ENCODE data around the gene PKD1. TPM values are rescaled to one million over a fixed set of nuclear protein-coding genes. Genes with fewer than 3 reads are reported as not detected.

The PKD1 gene
- total and polyA plus RNA-seq, 2 donors (not counting 1 experiment from before 2014, with no cell fraction given): 100 to 116 TPM

DNA sequence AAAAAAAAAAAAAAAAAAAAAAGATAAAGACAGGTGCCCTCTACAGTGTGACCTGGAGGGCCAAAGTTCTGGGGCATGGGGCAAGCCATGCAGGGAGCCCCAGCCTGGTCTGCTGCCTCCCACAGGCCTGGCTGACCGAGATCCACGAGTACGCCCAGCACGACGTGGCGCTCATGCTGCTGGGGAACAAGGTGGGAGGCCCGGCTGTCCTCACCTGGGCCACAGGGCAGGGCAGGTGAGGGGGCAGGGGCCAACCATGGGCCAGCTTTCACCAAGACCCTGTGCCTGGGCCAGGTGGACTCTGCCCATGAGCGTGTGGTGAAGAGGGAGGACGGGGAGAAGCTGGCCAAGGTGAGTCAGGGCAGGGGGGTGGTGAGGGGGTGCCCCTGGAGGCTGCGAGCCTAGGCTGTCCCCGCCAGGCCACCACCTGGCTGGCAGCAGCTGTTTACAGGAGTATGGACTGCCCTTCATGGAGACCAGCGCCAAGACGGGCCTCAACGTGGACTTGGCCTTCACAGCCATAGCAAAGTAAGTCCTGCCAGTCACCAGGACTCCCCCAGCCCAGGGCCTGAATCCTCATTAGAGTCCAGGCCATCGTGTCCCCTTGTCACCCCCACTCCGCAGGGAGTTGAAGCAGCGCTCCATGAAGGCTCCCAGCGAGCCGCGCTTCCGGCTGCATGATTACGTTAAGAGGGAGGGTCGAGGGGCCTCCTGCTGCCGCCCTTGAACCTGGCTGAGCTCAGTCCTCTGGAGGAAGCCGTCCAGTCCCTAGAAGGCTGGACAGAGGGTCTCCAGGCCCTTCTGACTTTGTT lies 17.2 kb upstream of the PKD1 start:
- Mint-ChIP-seq H3K4me1 (peaks cover 68% of the 10 kb centered on the region), H3K9me3 (ENCODE audit: insufficient read depth) (no peaks in the 10 kb centered on the region), H3K4me3 (peak overlapping the region; percentile 79), H3K27me3 (no peaks in the 10 kb centered on the region), H3K27ac (peak overlapping the region; percentile 59)
- peak overlapping the region; percentile 98 for H3K4me2 ChIP-seq (replicated peaks; ENCODE audit: low read depth, low read length, poor library complexity, severe bottlenecking)
- peak overlapping the region; percentile 99 for H3K9ac ChIP-seq (ENCODE audit: low read length)
- peaks cover 62% of the 10 kb centered on the region for H3K79me2 ChIP-seq (ENCODE audit: control insufficient read depth, insufficient read depth, low read length)
- peaks cover 0 to 4% (median 0%) of the 10 kb centered on the region in 4 experiments for H3K27me3 ChIP-seq (replicated peaks in 1 of 4; ENCODE audit: control extremely low read depth in 1 of 4, control insufficient read depth in 3 of 4, insufficient read depth in 4 of 4, low read length in 3 of 4)
- H3K4me3 ChIP-seq (ENCODE audit: control extremely low read depth in 1 of 5, extremely low read depth in 1 of 5, insufficient read depth in 1 of 5, low read depth in 2 of 5, low read length in 4 of 5): peak overlapping the region in 4 of 5 experiments; percentile 70 to 100 (median 86)
- no peak overlapping the region for H2AFZ ChIP-seq (ENCODE audit: insufficient read depth, low read depth, low read length, poor library complexity, severe bottlenecking)
- DNase-seq: no peak
- TF ChIP-seq EZH2 (IDR thresholded peaks at IDR 0.05; ENCODE audit: borderline replicate concordance, insufficient read depth, low read depth, low read length, poor library complexity, severe bottlenecking): no peak
- TF ChIP-seq, protein P1, sequence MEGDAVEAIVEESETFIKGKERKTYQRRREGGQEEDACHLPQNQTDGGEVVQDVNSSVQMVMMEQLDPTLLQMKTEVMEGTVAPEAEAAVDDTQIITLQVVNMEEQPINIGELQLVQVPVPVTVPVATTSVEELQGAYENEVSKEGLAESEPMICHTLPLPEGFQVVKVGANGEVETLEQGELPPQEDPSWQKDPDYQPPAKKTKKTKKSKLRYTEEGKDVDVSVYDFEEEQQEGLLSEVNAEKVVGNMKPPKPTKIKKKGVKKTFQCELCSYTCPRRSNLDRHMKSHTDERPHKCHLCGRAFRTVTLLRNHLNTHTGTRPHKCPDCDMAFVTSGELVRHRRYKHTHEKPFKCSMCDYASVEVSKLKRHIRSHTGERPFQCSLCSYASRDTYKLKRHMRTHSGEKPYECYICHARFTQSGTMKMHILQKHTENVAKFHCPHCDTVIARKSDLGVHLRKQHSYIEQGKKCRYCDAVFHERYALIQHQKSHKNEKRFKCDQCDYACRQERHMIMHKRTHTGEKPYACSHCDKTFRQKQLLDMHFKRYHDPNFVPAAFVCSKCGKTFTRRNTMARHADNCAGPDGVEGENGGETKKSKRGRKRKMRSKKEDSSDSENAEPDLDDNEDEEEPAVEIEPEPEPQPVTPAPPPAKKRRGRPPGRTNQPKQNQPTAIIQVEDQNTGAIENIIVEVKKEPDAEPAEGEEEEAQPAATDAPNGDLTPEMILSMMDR (IDR thresholded peaks at IDR 0.05): no peak
- H3K4me1 ChIP-seq (ENCODE audit: control insufficient read depth in 2 of 2, insufficient read depth in 2 of 2, low read length in 2 of 2): peaks cover 59 to 82% of the 10 kb centered on the region in 2 donors
- H4K20me1 ChIP-seq (ENCODE audit: control insufficient read depth, insufficient read depth, low read length, poor library complexity, severe bottlenecking): peaks cover 78% of the 10 kb centered on the region
- intact Hi-C loops (cut with micrococcal nuclease): loop anchor here (1.0 to 10.0 kb wide), 2 partner anchors 32 to 752 kb away; no protein-coding TSS in a partner anchor
- H3K36me3 ChIP-seq (replicated peaks in 1 of 2; ENCODE audit: control extremely low read depth in 1 of 2, control insufficient read depth in 1 of 2, extremely low read depth in 1 of 2, insufficient read depth in 2 of 2, low read length in 1 of 2): peaks cover 0 to 18% of the 10 kb centered on the region in 2 experiments
- H3K9me3 ChIP-seq (ENCODE audit: control extremely low read depth in 1 of 3, control insufficient read depth in 2 of 3, insufficient read depth in 1 of 3, low read length in 2 of 3): no peaks in the 10 kb centered on the region
- H3K27ac ChIP-seq (ENCODE audit: low read length in 2 of 2): no peak overlapping the region
- CTCF ChIA-PET: interaction anchor here (0.6 to 5.9 kb wide), 12 partner anchors 12 to 1244 kb away, joined by 3 to 72 read pairs (median 5); partner anchors contain the start of genes ECI1 and NDUFB10
- POLR2A ChIA-PET: interaction anchor here (0.6 to 1.0 kb wide), 3 partner anchors 146 to 687 kb away, joined by 3 to 10 read pairs (median 4); no protein-coding TSS in a partner anchor
- no peak for ATAC-seq (ENCODE audit: low read depth)
- WGBS (ENCODE audit: insufficient coverage): 56% methylated on average over 24 of the region's 25 CpGs

Data from B cell (primary cell).